Measurements from ENCODE around the gene SETD1B.

DNA sequence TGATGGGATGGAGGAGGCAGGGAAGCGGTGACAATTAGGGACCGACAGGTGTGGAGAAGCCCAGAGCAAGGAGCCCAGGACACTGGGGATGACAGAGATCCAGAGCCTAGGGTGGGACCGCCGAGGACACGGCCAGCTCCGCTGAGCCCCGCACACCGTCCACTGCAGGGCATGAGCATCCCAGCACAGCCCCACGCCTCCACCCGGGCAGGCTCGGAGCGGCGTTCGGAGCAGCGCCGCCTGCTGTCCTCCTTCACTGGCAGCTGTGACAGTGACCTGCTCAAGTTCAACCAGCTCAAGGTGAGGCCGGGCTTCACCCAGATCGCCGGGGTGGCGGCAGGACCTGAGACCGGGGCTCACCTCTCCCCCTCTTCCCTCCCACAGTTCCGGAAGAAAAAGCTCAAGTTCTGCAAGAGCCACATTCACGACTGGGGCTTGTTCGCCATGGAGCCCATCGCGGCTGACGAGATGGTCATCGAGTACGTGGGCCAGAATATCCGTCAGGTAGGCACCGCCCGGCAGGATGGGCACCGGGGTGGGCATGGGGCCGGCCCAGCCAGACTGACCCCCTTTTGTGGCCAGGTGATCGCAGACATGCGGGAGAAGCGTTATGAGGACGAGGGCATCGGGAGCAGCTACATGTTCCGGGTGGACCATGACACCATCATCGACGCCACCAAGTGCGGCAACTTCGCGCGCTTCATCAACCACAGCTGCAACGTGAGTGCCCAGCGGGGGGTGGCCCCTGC, 23.7 kb downstream of the SETD1B start:
- TF ChIP-seq CTCF (IDR thresholded peaks at IDR 0.05) (no peak), POLR2A (IDR thresholded peaks at IDR 0.05) (no peak), EP300 (IDR thresholded peaks at IDR 0.05) (no peak)
